Psoas muscle (tissue), 8 donors: ENCODE measurements around the gene IBA57. TPM values are rescaled to one million over a fixed set of nuclear protein-coding genes. Genes with fewer than 3 reads are reported as not detected.
A peak's percentile ranks its signal among the peaks of the same experiment; 100 is the strongest.
"Not testable (repeated sequence)": the region's sequence is repeated elsewhere in the genome, so short reads cannot be mapped to it uniquely, and the experiment has no call there.

Source experiments
- ATAC-seq, 4 donors: fragments of 200-7000 bp; cut with Tn5 transposase; one replicate each; pipeline ENCODE4 v1.9.1; 2020; ENCODE audit warnings: moderate library complexity in 3 of 4, mild to moderate bottlenecking in 2 of 4
- DNase-seq, 2 donors: peaks; one replicate each; pipeline ENCODE4 v3.0.0-alpha.2; 2020
- H3K27ac ChIP-seq: fragments of 200-600 bp; one replicate; pipeline ENCODE4 v1.8.0; 2022
- H3K27me3 ChIP-seq, 3 donors: fragments of 200-600 bp in 1 of 3; one replicate each; pipeline versions ENCODE4 v1.6.1 to v1.8.0; 2013 to 2022; ENCODE audit warnings: low read length in 2 of 3, mild to moderate bottlenecking in 2 of 3, moderate library complexity in 1 of 3; ENCODE audit not compliant: insufficient read depth in 3 of 3
- H3K36me3 ChIP-seq, 2 donors: fragments of 200-600 bp in 1 of 2; one replicate each; pipeline versions ENCODE4 v1.6.1 to v1.8.0; 2013 to 2022; ENCODE audit warnings: low read depth in 1 of 2, mild to moderate bottlenecking in 1 of 2, moderate library complexity in 1 of 2; ENCODE audit not compliant: insufficient read depth in 1 of 2
- H3K4me1 ChIP-seq: fragments of 200-600 bp; one replicate; pipeline ENCODE4 v1.8.0; 2022
- H3K4me3 ChIP-seq: fragments of 200-600 bp; one replicate; pipeline ENCODE4 v1.8.0; 2022; ENCODE audit warnings: mild to moderate bottlenecking
- H3K9me3 ChIP-seq: fragments of 200-600 bp; one replicate; pipeline ENCODE4 v1.8.0; 2022
- CTCF ChIP-seq: fragments of 200-600 bp; IDR thresholded peaks from one replicate; pipeline ENCODE4 v1.8.0; 2022; ENCODE audit warnings: antibody characterized with exemption
- WGBS, 3 donors: extraction: QIAGEN DNeasy Blood & Tissue Kit; methylation state at CpG; one replicate each; pipeline versions ENCODE4 v1.1.6 to v1.1.7; 2013; 5-methylcytosine and 5-hydroxymethylcytosine counted together
- intact Hi-C, 2 donors: fragments of 100-400 bp; cut with DNase I; formaldehyde crosslinking; loops; one replicate each; pipeline versions ENCODE4 v1.11.0 to v1.14.2; 2022
- polyA plus RNA-seq, 3 donors: library from polyadenylated mRNA; stranded (reverse); fragments of 200-250 nt; gene quantifications; one replicate each; pipeline ENCODE4 v1.2.3, GENCODE V29; 2013
- total RNA-seq, 4 donors: library from RNA; stranded (reverse); fragmentation: NEBNext Ultra II Directional in 2 of 4; extraction: Animal tissue kit (Norgen Biotek cat#: 25700) in 2 of 4; gene quantifications; one replicate each; pipeline versions ENCODE4 v1.2.1 to v1.2.4, GENCODE V29; 2021 to 2023
- donor health status: healthy with polysubstance abuse.
- donor health status: DM: no; HTN: no; CAD: no; lungs with moderate emphysema.
- donor health status: Bipolar disorder and iron deficiency.
- donor health status: healthy.
- donor health status: DM: yes; HTN: yes; CAD: no.
- donor health status: DM: no; HTN: no; CAD: no.
- donor health status: DM: no; HTN: no; CAD: no.
- donor health status: DM: yes; HTN: yes; CAD: no.

Gene IBA57
- total and polyA plus RNA-seq, 7 donors = 7.7 to 26.2 (median 15.1) TPM

GRCh38 chr1:228181645-228182034 lies 16.0 kb downstream of the IBA57 start:
- TF ChIP-seq CTCF = no peak
- peak overlapping the region; percentile 30 for H3K4me3 ChIP-seq
- no peaks in the 10 kb centered on the region for H3K4me1 ChIP-seq
- ATAC-seq = peak; percentile 74 to 87 (median 81)
- DNase-seq = peak in 1 of 2 donors; percentile 59
- H3K27ac ChIP-seq = peak overlapping the region; percentile 73
- H3K9me3 ChIP-seq = no peaks in the 10 kb centered on the region
- intact Hi-C loops = no loop called here
- no peaks in the 10 kb centered on the region for H3K27me3 ChIP-seq
- WGBS, 3 donors = 27 to 44% (median 34%) methylated on average over 9 of the region's 9 CpGs
- H3K36me3 ChIP-seq = no peaks in the 10 kb centered on the region

- no peak overlapping the region for H3K27ac ChIP-seq
- DNase-seq = no peak
- 90 to 92% (median 90%) methylated on average over 24 to 32 of the region's 32 CpGs for WGBS, 3 donors
- no peak overlapping the region for H3K4me3 ChIP-seq
- no peaks in the 10 kb centered on the region for H3K9me3 ChIP-seq
- H3K36me3 ChIP-seq = no peaks in the 10 kb centered on the region
- no peak for TF ChIP-seq CTCF
- intact Hi-C loops = no loop called here
- ATAC-seq = no peak
- H3K27me3 ChIP-seq = no peaks in the 10 kb centered on the region
- no peaks in the 10 kb centered on the region for H3K4me1 ChIP-seq
Observed at GRCh38 chr1:228182296-228183030, 16.9 kb downstream of the IBA57 start.

- ATAC-seq = no peak
- TF ChIP-seq CTCF = no peak
- Histone ChIP-seq H3K4me1 (no peaks in the 10 kb centered on the region), H3K27me3 (no peaks in the 10 kb centered on the region), H3K36me3 (no peaks in the 10 kb centered on the region), H3K9me3 (no peaks in the 10 kb centered on the region), H3K4me3 (no peak overlapping the region), H3K27ac (no peak overlapping the region)
- WGBS, 3 donors = 73 to 84% (median 74%) methylated on average over 7 of the region's 7 CpGs
- no peak for DNase-seq
- intact Hi-C loops = no loop called here
Observed at GRCh38 chr1:228184152-228184551, 18.5 kb downstream of the IBA57 start.

- Histone ChIP-seq H3K36me3 (no peaks in the 10 kb centered on the region), H3K27ac (no peak overlapping the region), H3K4me1 (no peaks in the 10 kb centered on the region), H3K27me3 (no peaks in the 10 kb centered on the region), H3K4me3 (no peak overlapping the region), H3K9me3 (no peaks in the 10 kb centered on the region)
- ATAC-seq = no peak
- 82 to 89% (median 85%) methylated on average over 11 of the region's 11 CpGs for WGBS, 3 donors
- no peak for TF ChIP-seq CTCF
- intact Hi-C loops = no loop called here
- DNase-seq = no peak
Observed at GRCh38 chr1:228185641-228185965, 20.0 kb downstream of the IBA57 start.

GRCh38 chr1:228188249-228188648 lies 22.6 kb downstream of the IBA57 start:
- H3K36me3 ChIP-seq, H3K4me3 ChIP-seq, H3K27ac ChIP-seq, ATAC-seq, H3K27me3 ChIP-seq, H3K9me3 ChIP-seq, intact Hi-C loops, DNase-seq: not testable (repeated sequence)
- 76 to 79% (median 77%) methylated on average over 2 of the region's 2 CpGs for WGBS, 3 donors
- H3K4me1 ChIP-seq = peaks cover 23% of the 10 kb centered on the region
